ENCODE measurements around the gene ZNF507.
A peak's percentile ranks its signal among the peaks of the same experiment; 100 is the strongest.

The ZNF507 gene

GRCh38 chr19:32405431-32406160, 60.2 kb downstream of the ZNF507 start, which contains the start of gene DPY19L3:
TSS of gene DPY19L3 (plus strand) at chr19:32405770. CDS start at chr19:32408254, 2,484 bp downstream.
- H3K9me3 ChIP-seq (ENCODE audit: insufficient read depth, low read length), result no peaks in the 10 kb centered on the region
- no peaks in the 10 kb centered on the region for H4K20me1 ChIP-seq (ENCODE audit: insufficient read depth, low read length)
- H3K79me2 ChIP-seq (ENCODE audit: low read length), result peaks cover 23% of the 10 kb centered on the region
- peak within 1 kb of the TSS; percentile 87 for H3K4me3 ChIP-seq (ENCODE audit: low read length)
- peak within 1 kb of the TSS; percentile 81 for H3K27ac ChIP-seq (ENCODE audit: low read length)
- no peaks in the 10 kb centered on the region for H3K27me3 ChIP-seq (ENCODE audit: low read depth, low read length)
- H3K4me1 ChIP-seq (ENCODE audit: low read length), result peaks cover 15% of the 10 kb centered on the region
- H2AFZ ChIP-seq (ENCODE audit: low read depth, low read length), result peak within 1 kb of the TSS; percentile 85
- peak within 1 kb of the TSS; percentile 83 for H3K9ac ChIP-seq (ENCODE audit: low read length)
- H3K36me3 ChIP-seq (replicated peaks; ENCODE audit: low read depth, low read length), result peaks cover 13% of the 10 kb centered on the region
- TF ChIP-seq EZH2phosphoT487 (IDR thresholded peaks at IDR 0.05; ENCODE audit: low read depth) (no peak), CTCF (IDR thresholded peaks at IDR 0.05; ENCODE audit: low read depth, low read length) (no peak)
- peak within 1 kb of the TSS; percentile 86 for H3K4me2 ChIP-seq (ENCODE audit: low read length)

DNA sequence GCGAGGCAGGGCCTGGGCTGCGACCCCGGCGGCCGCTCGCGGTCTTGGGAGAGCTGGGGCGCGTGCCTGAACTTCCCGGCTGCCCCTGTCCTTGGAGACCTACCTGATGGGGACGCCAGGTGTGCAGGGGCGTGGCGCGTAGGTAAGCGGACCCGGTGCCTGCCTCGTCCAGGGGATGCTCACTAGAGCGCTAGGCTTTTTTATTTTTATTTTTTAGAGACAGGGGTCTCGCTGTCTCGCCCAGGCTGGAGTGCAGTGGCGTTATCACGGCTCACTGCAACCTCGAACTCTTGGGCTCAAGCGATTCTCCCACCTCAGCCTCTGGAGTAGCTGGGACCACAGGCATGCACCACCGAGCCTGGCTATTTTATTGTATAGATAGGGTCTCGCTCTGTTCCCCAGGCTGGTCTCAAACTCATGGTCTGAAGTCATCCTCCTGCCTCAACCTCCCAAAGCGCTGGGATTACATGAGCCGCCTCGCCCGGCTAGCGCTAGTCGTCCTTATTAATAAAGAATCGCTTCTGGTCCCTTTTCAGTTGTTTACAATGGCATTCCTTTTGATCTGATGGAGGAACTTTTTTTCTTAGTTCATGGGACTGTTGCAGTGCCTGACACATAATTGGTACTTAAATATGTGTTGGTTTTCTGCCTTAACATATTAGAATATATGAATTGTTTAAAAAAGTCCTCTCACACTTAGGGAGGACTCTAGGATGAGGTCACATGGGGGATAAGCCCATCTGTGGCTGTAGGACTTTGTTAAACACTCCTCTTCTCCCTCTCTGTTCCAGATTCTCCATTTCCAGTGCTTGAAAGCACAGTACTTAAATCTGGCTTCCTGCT, 61.0 kb downstream of the ZNF507 start:
- no peak overlapping the region for H3K27ac ChIP-seq (ENCODE audit: low read length)
- peaks cover 13% of the 10 kb centered on the region for H3K36me3 ChIP-seq (replicated peaks; ENCODE audit: low read depth, low read length)

GRCh38 chr19:32407004-32407992, 61.9 kb downstream of the ZNF507 start:
- Histone ChIP-seq H4K20me1 (ENCODE audit: insufficient read depth, low read length) (no peaks in the 10 kb centered on the region), H3K36me3 (replicated peaks; ENCODE audit: low read depth, low read length) (peaks cover 16% of the 10 kb centered on the region), H3K79me2 (ENCODE audit: low read length) (peaks cover 23% of the 10 kb centered on the region), H3K4me2 (ENCODE audit: low read length) (peak overlapping the region; percentile 86), H3K9me3 (ENCODE audit: insufficient read depth, low read length) (no peaks in the 10 kb centered on the region), H3K4me1 (ENCODE audit: low read length) (peaks cover 15% of the 10 kb centered on the region), H3K27me3 (ENCODE audit: low read depth, low read length) (no peaks in the 10 kb centered on the region), H3K4me3 (ENCODE audit: low read length) (peak overlapping the region; percentile 87), H2AFZ (ENCODE audit: low read depth, low read length) (no peak overlapping the region), H3K9ac (ENCODE audit: low read length) (no peak overlapping the region), H3K27ac (ENCODE audit: low read length) (no peak overlapping the region)
- TF ChIP-seq CTCF (IDR thresholded peaks at IDR 0.05; ENCODE audit: low read depth, low read length), result no peak
- no peak for TF ChIP-seq EZH2phosphoT487 (IDR thresholded peaks at IDR 0.05; ENCODE audit: low read depth)

More for the DNA sequence above, 61.0 kb downstream of the ZNF507 start:
- peaks cover 15% of the 10 kb centered on the region for H3K4me1 ChIP-seq (ENCODE audit: low read length)
- H3K9ac ChIP-seq (ENCODE audit: low read length), result peak overlapping the region; percentile 83
- no peaks in the 10 kb centered on the region for H4K20me1 ChIP-seq (ENCODE audit: insufficient read depth, low read length)
- H3K4me3 ChIP-seq (ENCODE audit: low read length), result peak overlapping the region; percentile 87
- TF ChIP-seq EZH2phosphoT487 (IDR thresholded peaks at IDR 0.05; ENCODE audit: low read depth) (no peak), CTCF (IDR thresholded peaks at IDR 0.05; ENCODE audit: low read depth, low read length) (no peak)
- peaks cover 23% of the 10 kb centered on the region for H3K79me2 ChIP-seq (ENCODE audit: low read length)
- no peaks in the 10 kb centered on the region for H3K27me3 ChIP-seq (ENCODE audit: low read depth, low read length)
- H3K4me2 ChIP-seq (ENCODE audit: low read length), result peak overlapping the region; percentile 86
- peak overlapping the region; percentile 65 for H2AFZ ChIP-seq (ENCODE audit: low read depth, low read length)
- no peaks in the 10 kb centered on the region for H3K9me3 ChIP-seq (ENCODE audit: insufficient read depth, low read length)

All from OCI-LY3 (cell line).